HG03457 (cell line): Measurements from ENCODE around the gene SCYL1.
"Not testable (repeated sequence)": the region's sequence is repeated elsewhere in the genome, so short reads cannot be mapped to it uniquely, and the experiment has no call there.

Experiments
- ATAC-seq: cut with Tn5 transposase; IDR thresholded peaks from one replicate; pipeline ENCODE4 v1.9.1; 2021; ENCODE audit warnings: moderate number of reproducible peaks; ENCODE audit not compliant: unreplicated experiment

The SCYL1 gene

GRCh38 chr11:65564879-65565559 is 40.1 kb downstream of the SCYL1 start:
- not testable (repeated sequence) for ATAC-seq

GRCh38 chr11:65565624-65566453 is 41.0 kb downstream of the SCYL1 start:
- ATAC-seq = no peak

GRCh38 chr11:65569164-65569972 is 44.5 kb downstream of the SCYL1 start:
- ATAC-seq = no peak

- ATAC-seq = peak; percentile 45
Observed at GRCh38 chr11:65569973-65570918, 45.4 kb downstream of the SCYL1 start, which contains the start of gene ZNRD2. Gene ZNRD2 (plus strand): TSS chr11:65570477. CDS start chr11:65570492, 15 bp downstream.

GRCh38 chr11:65571420-65571819 is 46.5 kb downstream of the SCYL1 start:
- no peak for ATAC-seq

GRCh38 chr11:65571940-65572339 is 47.1 kb downstream of the SCYL1 start:
- ATAC-seq = no peak

- ATAC-seq = no peak
Observed at GRCh38 chr11:65572356-65573051, 47.6 kb downstream of the SCYL1 start, which contains the start of gene FAM89B. Gene FAM89B (plus strand): TSS chr11:65572538. CDS start chr11:65572670, 132 bp downstream.

GRCh38 chr11:65573391-65574079 is 48.7 kb downstream of the SCYL1 start:
- no peak for ATAC-seq

- peak; percentile 23 for ATAC-seq
Observed at GRCh38 chr11:65574109-65574810, 49.4 kb downstream of the SCYL1 start.

- ATAC-seq = no peak
Observed at GRCh38 chr11:65574811-65575567, 50.1 kb downstream of the SCYL1 start.

- ATAC-seq = no peak
Observed at GRCh38 chr11:65575568-65576231, 50.8 kb downstream of the SCYL1 start, which contains the start of gene EHBP1L1. Gene EHBP1L1 (plus strand): TSS chr11:65576053. CDS start chr11:65576303, 250 bp downstream.

- ATAC-seq = no peak
Observed at GRCh38 chr11:65576232-65576866, 51.5 kb downstream of the SCYL1 start.

- no peak for ATAC-seq
Observed at GRCh38 chr11:65576867-65577755, 52.2 kb downstream of the SCYL1 start.

- no peak for ATAC-seq
Observed at GRCh38 chr11:65577756-65578109, 52.9 kb downstream of the SCYL1 start.

- ATAC-seq = no peak
Observed at GRCh38 chr11:65578134-65578533, 53.3 kb downstream of the SCYL1 start.
